HFF-Myc (cell line): ENCODE results near the gene EPHA6.

Experiments used
- DNase-seq: peaks from one replicate; pipeline ENCODE4 v3.0.0-alpha.2; 2011; ENCODE audit warnings: low read depth; ENCODE audit errors: extremely low read depth
- H3K4me3 ChIP-seq: replicated peaks from 2 replicates; pipeline ENCODE4 v1.5.1; 2011; ENCODE audit warnings: low read depth, mild to moderate bottlenecking, control low read depth, low read length
- TF ChIP-seq, protein P1 (sequence below): IDR thresholded peaks from 2 replicates; pipeline ENCODE4 v1.5.1; 2012; ENCODE audit warnings: mild to moderate bottlenecking, low read depth, low read length, control low read depth; ENCODE audit errors: missing control alignments

EPHA6 gene

GRCh38 chr3:97763586-97764406, 949.4 kb downstream of the EPHA6 start:
- DNase-seq = no peak
- TF ChIP-seq, protein P1, sequence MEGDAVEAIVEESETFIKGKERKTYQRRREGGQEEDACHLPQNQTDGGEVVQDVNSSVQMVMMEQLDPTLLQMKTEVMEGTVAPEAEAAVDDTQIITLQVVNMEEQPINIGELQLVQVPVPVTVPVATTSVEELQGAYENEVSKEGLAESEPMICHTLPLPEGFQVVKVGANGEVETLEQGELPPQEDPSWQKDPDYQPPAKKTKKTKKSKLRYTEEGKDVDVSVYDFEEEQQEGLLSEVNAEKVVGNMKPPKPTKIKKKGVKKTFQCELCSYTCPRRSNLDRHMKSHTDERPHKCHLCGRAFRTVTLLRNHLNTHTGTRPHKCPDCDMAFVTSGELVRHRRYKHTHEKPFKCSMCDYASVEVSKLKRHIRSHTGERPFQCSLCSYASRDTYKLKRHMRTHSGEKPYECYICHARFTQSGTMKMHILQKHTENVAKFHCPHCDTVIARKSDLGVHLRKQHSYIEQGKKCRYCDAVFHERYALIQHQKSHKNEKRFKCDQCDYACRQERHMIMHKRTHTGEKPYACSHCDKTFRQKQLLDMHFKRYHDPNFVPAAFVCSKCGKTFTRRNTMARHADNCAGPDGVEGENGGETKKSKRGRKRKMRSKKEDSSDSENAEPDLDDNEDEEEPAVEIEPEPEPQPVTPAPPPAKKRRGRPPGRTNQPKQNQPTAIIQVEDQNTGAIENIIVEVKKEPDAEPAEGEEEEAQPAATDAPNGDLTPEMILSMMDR = no peak
- H3K4me3 ChIP-seq = peak overlapping the region; percentile 86

- peak within 1 kb of the TSS; percentile 86 for H3K4me3 ChIP-seq
- TF ChIP-seq, protein P1 = no peak
- DNase-seq = peak; percentile 55
Observed at GRCh38 chr3:97764407-97765238, 950.2 kb downstream of the EPHA6 start, which contains the start of gene ARL6. ARL6 (plus strand) TSS chr3:97764758; CDS start chr3:97768108, 3,350 bp downstream.

DNA sequence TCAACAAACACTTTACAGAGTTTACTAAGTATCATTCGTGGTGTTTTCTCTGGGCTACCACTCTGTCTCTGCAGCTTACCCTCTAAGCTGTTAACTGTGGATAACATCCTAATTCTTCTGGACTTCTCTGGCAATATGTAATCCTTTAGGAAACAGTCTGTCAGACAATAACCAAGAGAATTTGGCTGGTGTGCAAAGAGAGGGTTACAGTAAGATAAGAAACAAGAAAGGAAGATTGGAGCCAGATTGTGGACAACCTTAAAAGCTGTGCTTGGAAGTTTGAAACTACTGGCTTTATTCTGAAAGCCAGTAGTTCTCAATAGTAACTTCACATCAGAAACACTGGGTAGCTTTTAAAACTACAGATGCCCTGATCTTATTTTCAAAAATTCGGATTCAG, 950.9 kb downstream of the EPHA6 start:
- TF ChIP-seq, protein P1 = no peak
- no peak for DNase-seq
- peak overlapping the region; percentile 86 for H3K4me3 ChIP-seq

DNA sequence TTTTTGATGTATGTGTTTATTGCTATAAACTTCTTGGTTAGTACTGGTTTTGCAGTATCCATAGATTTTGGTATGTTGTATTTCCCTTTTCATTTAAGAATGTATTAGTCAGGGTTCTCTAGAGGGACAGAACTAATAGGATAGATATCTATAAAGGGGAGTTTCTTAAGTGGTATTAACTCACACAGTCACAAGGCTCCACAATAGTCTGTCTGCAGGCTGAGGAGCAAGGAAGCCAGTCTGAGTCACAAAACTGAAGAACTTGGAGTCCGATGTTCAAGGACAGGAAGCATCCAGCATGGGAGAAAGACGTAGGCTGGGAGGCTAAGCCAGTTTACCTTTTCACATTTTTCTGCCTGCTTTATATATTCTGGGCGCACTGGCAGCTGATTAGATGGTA, 958.5 kb downstream of the EPHA6 start:
- DNase-seq = no peak
- TF ChIP-seq, protein P1 = no peak
- H3K4me3 ChIP-seq = no peak overlapping the region

GRCh38 chr3:97778152-97778551, 963.8 kb downstream of the EPHA6 start:
- TF ChIP-seq, protein P1 = no peak
- no peak overlapping the region for H3K4me3 ChIP-seq
- no peak for DNase-seq

DNA sequence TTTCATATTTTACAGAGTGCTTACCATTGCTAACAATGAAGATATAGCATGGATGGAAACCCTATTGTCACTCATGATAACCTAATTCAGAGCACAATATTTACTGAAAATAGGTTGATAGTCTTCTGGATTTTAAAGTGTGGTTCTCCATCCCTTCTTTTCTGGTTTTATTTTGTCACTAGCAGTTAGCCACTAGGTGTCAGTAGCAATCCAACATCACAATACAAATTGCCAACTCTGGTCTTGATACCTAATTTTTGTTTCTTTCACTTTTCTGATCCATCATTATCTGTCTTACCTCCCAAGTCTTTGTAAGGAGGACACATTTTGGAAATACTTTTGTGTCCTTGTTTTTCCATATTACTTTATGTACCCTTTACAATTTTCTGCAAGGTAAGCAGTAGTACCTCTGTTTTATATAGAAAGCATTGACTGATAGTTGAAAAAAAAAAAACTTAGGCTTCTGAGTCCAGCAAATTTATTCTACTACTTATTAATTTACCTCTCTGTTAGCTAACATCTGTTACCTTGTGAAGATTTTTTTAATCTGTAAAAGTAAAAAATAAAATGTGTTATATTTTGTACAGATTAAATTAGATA, 979.1 kb downstream of the EPHA6 start:
- no peak overlapping the region for H3K4me3 ChIP-seq
- DNase-seq = peak; percentile 17
- TF ChIP-seq, protein P1 = peak; percentile 65
